CD4-positive, CD25-positive, alpha-beta regulatory T cell (primary cell): ENCODE results near the gene CREB3L2. TPM values are rescaled to one million over a fixed set of nuclear protein-coding genes. Genes with fewer than 3 reads are reported as not detected.
A peak's percentile ranks its signal among the peaks of the same experiment; 100 is the strongest.
"Not testable (repeated sequence)": the region's sequence is repeated elsewhere in the genome, so short reads cannot be mapped to it uniquely, and the experiment has no call there.

ENCODE experiments used
- ATAC-seq, 2 donors: fragments of 150-1000 bp; cut with Tn5 transposase; one replicate each; pipeline ENCODE4 v1.10.0; 2021; ENCODE audit warnings: low read depth in 2 of 2, moderate number of reproducible peaks in 2 of 2, moderate library complexity in 1 of 2
- DNase-seq, 3 donors: peaks; one replicate each; pipeline versions ENCODE4 v3.0.0 to v3.0.0-alpha.2; 2012 to 2022; ENCODE audit warnings: mixed read lengths in 1 of 3
- H3K27ac ChIP-seq: one replicate; pipeline ENCODE4 v1.7.0; 2013; ENCODE audit warnings: mild to moderate bottlenecking, low read length; ENCODE audit not compliant: insufficient read depth, poor library complexity, severe bottlenecking
- H3K27me3 ChIP-seq: one replicate; pipeline ENCODE4 v1.7.0; 2013; ENCODE audit warnings: low read length; ENCODE audit not compliant: control insufficient read depth, insufficient read depth
- H3K36me3 ChIP-seq: one replicate; pipeline ENCODE4 v1.7.0; 2013; ENCODE audit warnings: mild to moderate bottlenecking, low read length, moderate library complexity; ENCODE audit not compliant: control insufficient read depth, insufficient read depth
- H3K4me1 ChIP-seq: 2 replicates; pipeline ENCODE4 v1.7.0; 2013; ENCODE audit warnings: mild to moderate bottlenecking, low read length; ENCODE audit not compliant: insufficient read depth, control insufficient read depth, poor library complexity, severe bottlenecking
- H3K4me3 ChIP-seq: one replicate; pipeline ENCODE4 v1.7.0; 2013; ENCODE audit warnings: low read depth, mild to moderate bottlenecking, low read length, moderate library complexity
- H3K9me3 ChIP-seq, 2 experiments: 1 replicate in 1 of 2; 2 replicates in 1 of 2; pipeline ENCODE4 v1.7.0; 2013; ENCODE audit warnings: low read length in 2 of 2, mild to moderate bottlenecking in 1 of 2, moderate library complexity in 1 of 2; ENCODE audit not compliant: control insufficient read depth in 2 of 2
- H3K27ac Mint-ChIP-seq, 3 donors: one replicate each; pipeline ENCODE4 v1.8.0; 2020 to 2022; ENCODE audit warnings: mild to moderate bottlenecking in 3 of 3, mixed read lengths in 3 of 3, moderate library complexity in 2 of 3
- H3K27me3 Mint-ChIP-seq: one replicate; pipeline ENCODE4 v1.8.0; 2022; ENCODE audit warnings: mild to moderate bottlenecking, mixed read lengths
- H3K36me3 Mint-ChIP-seq: one replicate; pipeline ENCODE4 v1.8.0; 2020; ENCODE audit warnings: mixed read lengths
- H3K4me1 Mint-ChIP-seq, 4 donors: one replicate each; pipeline ENCODE4 v1.8.0; 2020 to 2022; ENCODE audit warnings: mixed read lengths in 4 of 4, mild to moderate bottlenecking in 1 of 4
- H3K4me3 Mint-ChIP-seq, 4 donors: one replicate each; pipeline ENCODE4 v1.8.0; 2020 to 2022; ENCODE audit warnings: mild to moderate bottlenecking in 4 of 4, mixed read lengths in 4 of 4, moderate library complexity in 3 of 4
- H3K9me3 Mint-ChIP-seq, 7 donors: one replicate each; pipeline ENCODE4 v1.8.0; 2020 to 2022; ENCODE audit warnings: mixed read lengths in 7 of 7, mild to moderate bottlenecking in 3 of 7, moderate library complexity in 2 of 7
- polyA plus RNA-seq, 4 donors: library from polyadenylated mRNA; unstranded; fragments of 300-500 nt; fragmentation: Illumina TruSeq; gene quantifications; one replicate each; pipeline ENCODE4 v1.2.3, GENCODE V29; 2021
- total RNA-seq: library from RNA; stranded (reverse); gene quantifications from one replicate; pipeline ENCODE4 v1.2.3, GENCODE V29; 2022

The CREB3L2 gene
- total and polyA plus RNA-seq, 5 donors from 2014 or later = 12.0 to 27.3 (median 15.9) TPM

DNA sequence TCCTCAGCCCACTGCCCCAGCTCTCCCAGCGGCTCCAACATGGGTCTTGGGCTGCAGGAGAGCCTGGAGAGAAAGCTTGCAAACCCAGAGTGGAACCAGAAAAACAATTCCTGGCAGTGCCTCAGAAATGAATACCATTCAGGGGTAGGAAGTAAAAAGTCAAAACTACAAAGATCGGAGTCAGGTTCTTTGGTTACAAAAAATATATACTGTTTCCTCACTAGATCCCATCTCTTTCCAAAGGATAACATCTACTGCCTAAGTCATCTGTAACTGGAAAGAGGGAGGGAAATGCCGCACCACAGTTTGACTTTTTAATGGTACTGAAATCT, 14.9 kb downstream of the CREB3L2 start:
- H3K4me1 ChIP-seq = peaks cover 10% of the 10 kb centered on the region
- ATAC-seq (no peak), DNase-seq (no peak)
- H3K27me3 Mint-ChIP-seq = no peaks in the 10 kb centered on the region
- no peaks in the 10 kb centered on the region for H3K36me3 ChIP-seq
- peaks cover 0 to 20% (median 12%) of the 10 kb centered on the region in 4 donors for H3K4me1 Mint-ChIP-seq
- no peak overlapping the region for H3K4me3 ChIP-seq
- H3K27me3 ChIP-seq = no peaks in the 10 kb centered on the region
- H3K27ac ChIP-seq = no peak overlapping the region
- H3K9me3 Mint-ChIP-seq = peaks cover 0 to 8% (median 5%) of the 10 kb centered on the region in 7 donors
- peak overlapping the region in 1 of 4 donors; percentile 41 for H3K4me3 Mint-ChIP-seq
- peaks cover 3 to 11% of the 10 kb centered on the region in 2 experiments for H3K9me3 ChIP-seq
- peaks cover 31% of the 10 kb centered on the region for H3K36me3 Mint-ChIP-seq
- H3K27ac Mint-ChIP-seq = peak overlapping the region in 2 of 3 donors; percentile 76 to 81

DNA sequence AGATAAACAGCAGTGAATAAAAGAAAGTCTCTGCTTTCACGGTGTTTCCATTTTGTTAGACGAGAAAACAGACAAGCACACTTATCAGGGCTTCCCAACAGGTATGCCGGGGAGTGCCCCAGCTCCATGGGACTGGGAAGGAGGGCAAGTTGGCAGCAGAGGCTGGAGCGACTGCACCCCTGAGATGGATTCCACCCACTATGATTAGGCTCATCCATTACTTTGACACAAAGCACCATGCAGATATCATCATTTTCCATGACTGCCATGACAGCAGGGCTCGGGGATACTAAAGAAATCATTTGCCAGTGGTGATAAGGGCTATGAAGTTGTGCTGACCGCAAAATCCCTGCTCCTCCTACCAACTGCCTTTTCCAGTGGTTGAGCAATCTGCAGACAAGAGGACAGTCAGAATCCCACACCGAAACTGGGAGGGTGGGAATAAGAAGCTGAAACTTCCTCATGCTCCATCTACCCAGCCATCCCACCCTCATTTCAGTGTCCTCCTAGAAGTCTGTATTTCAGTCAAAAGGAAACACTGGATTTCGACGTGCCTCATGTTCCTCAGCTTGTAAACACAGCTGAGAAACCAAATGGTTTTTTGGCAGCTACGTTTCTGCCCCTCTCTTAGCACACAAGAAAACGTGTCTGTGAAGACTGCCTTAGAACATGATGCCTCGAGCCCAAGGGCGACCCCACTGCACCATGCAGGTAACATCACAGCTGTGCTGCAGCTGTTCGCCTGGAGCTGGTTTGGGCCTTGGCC, 15.5 kb downstream of the CREB3L2 start:
- H3K27me3 ChIP-seq = no peaks in the 10 kb centered on the region
- H3K4me1 Mint-ChIP-seq = peaks cover 0 to 17% (median 10%) of the 10 kb centered on the region in 4 donors
- H3K4me1 ChIP-seq = peaks cover 10% of the 10 kb centered on the region
- H3K36me3 Mint-ChIP-seq = peaks cover 31% of the 10 kb centered on the region
- peaks cover 3 to 11% of the 10 kb centered on the region in 2 experiments for H3K9me3 ChIP-seq
- H3K27me3 Mint-ChIP-seq = no peaks in the 10 kb centered on the region
- H3K9me3 Mint-ChIP-seq = peaks cover 0 to 10% (median 5%) of the 10 kb centered on the region in 7 donors
- DNase-seq (no peak), ATAC-seq (no peak)
- no peak overlapping the region for H3K4me3 ChIP-seq
- no peak overlapping the region for H3K27ac ChIP-seq
- peak overlapping the region in 2 of 3 donors; percentile 76 to 81 for H3K27ac Mint-ChIP-seq
- H3K4me3 Mint-ChIP-seq = peak overlapping the region in 1 of 4 donors; percentile 41
- no peaks in the 10 kb centered on the region for H3K36me3 ChIP-seq

DNA sequence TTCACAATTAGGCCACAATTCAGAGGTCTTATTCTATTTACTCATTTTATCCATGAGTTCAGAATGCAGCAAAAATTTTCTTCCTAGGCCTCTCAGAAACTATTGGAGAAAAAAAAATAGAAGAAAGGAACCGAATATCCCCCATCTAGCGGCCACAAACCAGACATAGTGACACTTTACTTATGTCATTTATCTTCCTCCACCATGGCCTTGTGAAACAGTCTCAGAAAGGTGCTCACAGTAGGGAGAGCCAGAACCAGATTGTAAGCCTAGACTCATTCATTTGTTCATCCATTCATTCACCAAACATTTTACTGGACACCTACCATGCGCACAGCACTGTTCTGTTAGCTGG, 16.0 kb downstream of the CREB3L2 start:
- H3K4me3 Mint-ChIP-seq = no peak overlapping the region
- Histone ChIP-seq H3K27ac (no peak overlapping the region), H3K36me3 (no peaks in the 10 kb centered on the region), H3K4me1 (peaks cover 10% of the 10 kb centered on the region), H3K4me3 (no peak overlapping the region), H3K27me3 (no peaks in the 10 kb centered on the region), H3K9me3 (peaks cover 3 to 11% of the 10 kb centered on the region in 2 experiments)
- peaks cover 37% of the 10 kb centered on the region for H3K36me3 Mint-ChIP-seq
- peaks cover 0 to 13% (median 5%) of the 10 kb centered on the region in 7 donors for H3K9me3 Mint-ChIP-seq
- H3K4me1 Mint-ChIP-seq = peaks cover 0 to 19% (median 14%) of the 10 kb centered on the region in 4 donors
- no peak overlapping the region for H3K27ac Mint-ChIP-seq
- ATAC-seq (no peak), DNase-seq (no peak)
- no peaks in the 10 kb centered on the region for H3K27me3 Mint-ChIP-seq

DNA sequence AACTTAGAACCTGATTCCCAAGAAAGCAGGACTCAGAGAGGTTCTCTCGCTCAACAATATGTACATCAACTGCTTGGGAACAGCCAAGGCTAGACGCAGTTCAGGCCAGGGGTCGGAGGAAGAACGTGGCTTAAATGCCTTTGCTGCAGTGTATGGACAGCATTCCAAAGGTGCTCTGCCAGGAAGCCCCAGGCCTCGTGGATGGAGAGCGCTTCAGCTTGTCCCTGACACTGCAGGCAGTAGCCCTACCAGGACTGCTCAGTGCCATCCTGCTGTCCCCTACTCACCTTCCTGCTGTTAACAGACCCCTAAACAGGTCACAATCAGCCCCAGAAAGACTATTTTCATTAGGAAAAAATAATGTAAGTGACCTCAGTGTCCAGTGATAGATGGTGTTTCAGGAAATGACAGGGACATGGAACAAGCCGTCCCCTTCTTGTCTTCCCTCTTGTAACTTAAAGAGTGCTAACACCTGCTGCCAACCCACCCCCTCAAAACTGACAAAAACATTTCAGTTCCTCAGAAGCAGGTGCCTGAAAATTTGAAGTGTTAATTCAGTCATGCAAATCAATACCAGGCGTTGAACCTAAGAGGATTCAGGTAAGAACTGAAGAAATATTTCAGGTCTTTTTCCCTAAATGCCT, 16.5 kb downstream of the CREB3L2 start:
- no peak overlapping the region for H3K4me3 Mint-ChIP-seq
- H3K27ac Mint-ChIP-seq = peak overlapping the region in 1 of 3 donors; percentile 18
- peaks cover 3 to 11% of the 10 kb centered on the region in 2 experiments for H3K9me3 ChIP-seq
- H3K36me3 ChIP-seq = no peaks in the 10 kb centered on the region
- peaks cover 10% of the 10 kb centered on the region for H3K4me1 ChIP-seq
- peaks cover 37% of the 10 kb centered on the region for H3K36me3 Mint-ChIP-seq
- H3K4me3 ChIP-seq = no peak overlapping the region
- no peaks in the 10 kb centered on the region for H3K27me3 ChIP-seq
- no peaks in the 10 kb centered on the region for H3K27me3 Mint-ChIP-seq
- H3K4me1 Mint-ChIP-seq = peaks cover 0 to 19% (median 16%) of the 10 kb centered on the region in 4 donors
- DNase-seq (no peak), ATAC-seq (no peak)
- no peak overlapping the region for H3K27ac ChIP-seq
- peaks cover 0 to 14% (median 5%) of the 10 kb centered on the region in 7 donors for H3K9me3 Mint-ChIP-seq

DNA sequence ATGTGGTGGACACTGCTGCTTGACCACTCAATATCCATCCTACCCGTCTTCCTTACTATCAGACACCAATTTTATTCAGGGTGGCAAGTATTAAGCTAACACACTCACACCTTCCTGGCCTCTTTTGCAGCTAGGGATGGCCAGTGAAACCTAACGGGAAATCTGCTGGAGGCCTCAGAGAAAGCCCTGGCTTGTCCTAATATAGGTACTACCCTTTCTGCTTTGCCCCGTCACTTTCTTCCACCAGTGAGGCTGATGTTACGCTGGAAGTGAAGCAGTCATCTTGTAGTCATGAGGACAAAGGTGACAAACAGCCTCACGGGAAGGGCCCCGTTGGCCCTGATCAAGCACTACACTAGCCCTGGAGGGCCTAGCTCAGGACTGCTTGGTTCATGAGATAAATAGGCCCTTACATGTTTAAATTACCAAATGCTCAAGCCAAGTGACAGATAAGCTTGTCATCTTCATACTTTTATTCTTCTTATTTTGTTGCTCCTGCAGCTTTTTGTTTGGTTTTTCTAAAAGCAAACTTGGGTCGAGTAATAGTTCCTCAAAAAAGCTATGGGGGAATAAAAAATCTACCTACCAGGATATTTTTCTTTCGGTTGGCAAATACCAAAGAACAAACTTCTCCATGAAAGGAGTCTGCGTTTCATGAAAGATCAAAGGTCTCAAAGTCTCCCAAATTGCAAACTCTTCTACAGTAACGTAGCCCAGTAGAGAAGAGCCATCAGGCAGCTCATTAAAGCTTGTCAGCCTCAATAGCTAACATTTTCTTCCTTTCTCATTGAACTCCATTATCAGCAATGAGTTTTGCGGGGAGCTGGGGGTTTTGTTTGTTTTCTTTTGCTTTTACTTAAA, 17.5 kb downstream of the CREB3L2 start:
- no peaks in the 10 kb centered on the region for H3K27me3 ChIP-seq
- H3K27ac Mint-ChIP-seq = peak overlapping the region in 1 of 3 donors; percentile 43

DNA sequence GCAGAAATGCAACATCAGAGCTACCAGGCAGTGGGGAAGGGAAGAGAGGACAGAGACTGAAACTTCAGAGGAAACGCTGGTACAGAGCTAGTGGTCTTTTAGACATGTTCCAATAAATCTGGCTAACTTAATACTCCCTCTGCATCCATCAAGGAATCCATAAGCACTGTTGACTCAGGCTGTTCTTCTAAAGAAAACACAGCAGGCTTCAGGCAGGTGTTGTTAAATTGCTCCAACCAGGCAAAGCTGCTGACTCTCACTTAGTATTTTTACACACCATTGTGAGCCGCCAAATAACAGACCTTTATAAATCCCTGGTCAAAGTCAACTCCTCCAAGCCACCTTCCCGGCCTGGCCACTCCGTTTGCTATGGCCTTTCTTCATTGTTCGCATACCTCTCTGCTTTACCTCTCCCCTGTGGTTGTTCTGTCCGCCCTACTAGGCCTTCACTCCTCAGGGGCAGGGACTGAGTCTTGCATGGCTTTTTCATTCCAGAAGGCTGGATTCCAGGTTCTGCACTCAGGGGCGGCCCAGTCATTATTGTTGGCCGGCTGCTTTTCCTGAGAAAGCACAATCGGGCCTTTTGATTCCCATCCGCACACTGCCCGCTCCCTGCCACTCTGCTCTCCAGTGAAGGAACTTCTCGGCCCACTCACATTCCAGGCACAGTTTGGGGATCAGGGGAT, 18.4 kb downstream of the CREB3L2 start:
- H3K27me3 ChIP-seq = no peaks in the 10 kb centered on the region
- DNase-seq = no peak
- H3K36me3 Mint-ChIP-seq = peaks cover 42% of the 10 kb centered on the region

More for the DNA sequence above, 17.5 kb downstream of the CREB3L2 start:
- H3K36me3 Mint-ChIP-seq = peaks cover 42% of the 10 kb centered on the region
- Histone ChIP-seq H3K36me3 (no peaks in the 10 kb centered on the region), H3K4me1 (peaks cover 10% of the 10 kb centered on the region), H3K4me3 (no peak overlapping the region), H3K27ac (no peak overlapping the region), H3K9me3 (peaks cover 3 to 11% of the 10 kb centered on the region in 2 experiments)
- no peak for ATAC-seq
- no peaks in the 10 kb centered on the region for H3K27me3 Mint-ChIP-seq
- no peak for DNase-seq
- H3K9me3 Mint-ChIP-seq = peaks cover 0 to 16% (median 5%) of the 10 kb centered on the region in 7 donors
- peaks cover 0 to 23% (median 18%) of the 10 kb centered on the region in 4 donors for H3K4me1 Mint-ChIP-seq
- H3K4me3 Mint-ChIP-seq = no peak overlapping the region

DNA sequence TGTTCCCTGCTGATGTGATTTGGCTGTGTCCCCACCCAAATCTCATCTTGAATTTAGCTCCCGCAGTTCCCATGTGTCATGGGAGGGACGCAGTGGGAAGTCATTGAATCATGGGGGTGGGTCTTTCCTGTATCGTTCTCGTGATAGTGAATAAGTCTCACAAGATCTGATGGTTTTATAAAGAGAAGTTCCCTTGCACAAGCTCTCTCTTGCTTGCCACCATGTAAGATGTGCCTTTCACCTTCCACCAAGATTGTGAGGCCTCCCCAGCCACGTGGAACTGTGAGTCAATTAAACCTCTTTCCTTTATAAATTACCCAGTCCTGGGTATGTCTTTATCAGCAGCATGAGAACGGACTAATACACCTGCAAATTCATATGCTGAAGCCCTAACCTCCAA, 19.5 kb downstream of the CREB3L2 start:
- not testable (repeated sequence) for H3K4me1 ChIP-seq, H3K27ac ChIP-seq, ATAC-seq, H3K27ac Mint-ChIP-seq, DNase-seq, H3K36me3 ChIP-seq, H3K4me3 Mint-ChIP-seq, H3K27me3 Mint-ChIP-seq, H3K27me3 ChIP-seq, H3K4me3 ChIP-seq
- Mint-ChIP-seq H3K9me3 (peaks cover 0 to 16% (median 5%) of the 10 kb centered on the region in 7 donors), H3K36me3 (peaks cover 42% of the 10 kb centered on the region), H3K4me1 (peaks cover 4 to 34% (median 18%) of the 10 kb centered on the region in 4 donors)
- peaks cover 3 to 11% of the 10 kb centered on the region in 2 experiments for H3K9me3 ChIP-seq

More for the DNA sequence above, 18.4 kb downstream of the CREB3L2 start:
- peaks cover 10% of the 10 kb centered on the region for H3K4me1 ChIP-seq
- H3K9me3 Mint-ChIP-seq = peaks cover 0 to 16% (median 5%) of the 10 kb centered on the region in 7 donors
- no peak overlapping the region for H3K4me3 ChIP-seq
- no peaks in the 10 kb centered on the region for H3K36me3 ChIP-seq
- H3K27ac ChIP-seq = no peak overlapping the region
- no peak overlapping the region for H3K4me3 Mint-ChIP-seq
- H3K4me1 Mint-ChIP-seq = peaks cover 0 to 28% (median 19%) of the 10 kb centered on the region in 4 donors
- no peaks in the 10 kb centered on the region for H3K27me3 Mint-ChIP-seq
- no peak for ATAC-seq
- H3K9me3 ChIP-seq = peaks cover 3 to 11% of the 10 kb centered on the region in 2 experiments
- H3K27ac Mint-ChIP-seq = peak overlapping the region in 1 of 3 donors; percentile 57
